A549 treated with Hydrocortisone at 1 μM for 4 hours (cell line): ENCODE results near the gene ARID3A. TPM values are rescaled to one million over a fixed set of nuclear protein-coding genes. Genes with fewer than 3 reads are reported as not detected.

Source experiments
- total RNA-seq: library from RNA; stranded (reverse); fragments of 200-300 nt; extraction: Qiagen RNA extraction; gene quantifications from 5 replicates; pipeline ENCODE4 v1.2.3, GENCODE V29; 2022

Gene ARID3A
- total RNA-seq = 4.5 to 5.5 TPM (median 4.9 TPM) in 5 replicates

DNA sequence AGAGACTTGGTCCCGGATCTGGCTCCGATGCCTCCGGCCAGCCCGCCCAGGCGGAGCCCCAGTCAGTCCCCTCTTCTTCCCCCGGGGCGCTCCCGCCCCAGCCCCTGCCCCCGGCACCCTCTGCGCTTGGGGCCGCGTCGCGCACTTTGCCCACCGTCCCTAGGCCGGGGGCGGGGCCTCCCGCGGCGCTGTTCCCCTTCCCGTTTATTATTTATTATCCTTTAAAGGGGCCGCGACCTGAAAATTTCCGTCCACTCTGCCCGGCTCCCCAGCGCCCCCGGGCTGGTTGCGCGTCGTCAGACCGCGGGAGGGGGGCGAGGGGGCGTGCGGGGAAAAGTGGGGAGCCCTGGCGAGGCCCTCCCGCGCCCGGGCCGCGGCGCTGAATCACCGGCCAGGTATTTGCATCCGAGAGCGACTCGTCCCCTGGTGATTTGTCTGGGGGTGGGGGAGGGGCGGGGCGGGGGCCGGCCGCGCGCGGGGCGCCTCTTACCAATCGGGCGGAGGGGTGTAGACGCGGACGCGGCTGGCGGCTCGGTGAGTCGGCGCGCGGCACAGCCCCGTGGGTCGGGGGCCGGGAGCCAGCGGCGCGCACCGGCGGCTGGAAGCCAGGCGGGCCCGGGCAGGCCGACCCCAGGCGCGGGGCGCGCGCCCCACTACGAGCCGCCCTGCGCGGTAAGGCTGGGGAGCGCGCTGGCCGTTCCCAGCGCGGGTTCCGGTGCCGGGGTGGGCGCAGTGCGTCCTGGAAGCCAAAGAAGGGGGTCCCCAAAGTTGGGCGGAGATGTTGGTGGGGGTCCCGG, at the start of gene ARID3A:
TSS of gene ARID3A (plus strand) at position 510 of the 797 bp plus-strand sequence. CDS start 3,494 bp downstream, outside the sequence.

GRCh38 chr19:892894-893689, 32.7 kb upstream of the ARID3A start, which contains the start of the genes MED16 and RNU6-9:
MED16 (minus strand) TSS chr19:893187; CDS start chr19:891131, 2,056 bp downstream.
RNU6-9 (plus strand) TSS chr19:893484.

DNA sequence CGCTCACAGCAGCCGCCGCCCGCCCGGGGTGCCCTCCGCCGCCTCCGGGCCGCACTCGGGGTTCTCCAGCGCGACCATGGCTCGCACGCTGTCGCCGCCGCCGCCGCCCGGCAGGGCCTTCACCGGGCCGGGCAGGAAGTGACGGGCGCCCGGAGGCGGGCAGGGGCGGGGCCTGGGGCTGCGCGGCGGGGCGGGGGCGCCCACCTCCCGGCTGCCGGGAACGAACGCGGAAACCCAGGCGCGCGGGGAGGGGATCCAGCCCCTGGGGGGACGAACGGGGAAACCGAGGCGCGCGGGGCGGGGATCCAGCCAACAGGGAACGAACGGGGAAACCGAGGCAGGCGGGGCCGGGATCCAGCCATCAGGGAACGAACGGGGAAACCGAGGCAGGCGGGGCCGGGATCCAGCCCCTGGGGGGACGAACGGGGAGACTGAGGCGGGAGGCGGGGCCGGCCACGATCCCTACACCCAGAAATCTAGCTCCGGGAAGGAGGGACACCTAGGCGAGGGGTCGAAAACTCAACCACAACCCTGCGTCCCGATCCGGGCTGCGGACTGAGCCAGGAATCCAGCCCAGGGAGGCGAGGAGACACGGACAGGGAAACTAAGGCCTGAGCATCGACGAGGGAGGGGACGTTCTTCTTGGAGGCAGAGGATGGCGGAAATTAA, 12.6 kb upstream of the ARID3A start, which contains the start of gene R3HDM4:
TSS of gene R3HDM4 (minus strand) at position 140 of the 669 bp plus-strand sequence. CDS start at position 78, 62 bp downstream.

GRCh38 chr19:917323-918151, 8.3 kb upstream of the ARID3A start, which contains the start of gene KISS1R:
KISS1R (plus strand) TSS chr19:917333; CDS start chr19:917503, 170 bp downstream.

DNA sequence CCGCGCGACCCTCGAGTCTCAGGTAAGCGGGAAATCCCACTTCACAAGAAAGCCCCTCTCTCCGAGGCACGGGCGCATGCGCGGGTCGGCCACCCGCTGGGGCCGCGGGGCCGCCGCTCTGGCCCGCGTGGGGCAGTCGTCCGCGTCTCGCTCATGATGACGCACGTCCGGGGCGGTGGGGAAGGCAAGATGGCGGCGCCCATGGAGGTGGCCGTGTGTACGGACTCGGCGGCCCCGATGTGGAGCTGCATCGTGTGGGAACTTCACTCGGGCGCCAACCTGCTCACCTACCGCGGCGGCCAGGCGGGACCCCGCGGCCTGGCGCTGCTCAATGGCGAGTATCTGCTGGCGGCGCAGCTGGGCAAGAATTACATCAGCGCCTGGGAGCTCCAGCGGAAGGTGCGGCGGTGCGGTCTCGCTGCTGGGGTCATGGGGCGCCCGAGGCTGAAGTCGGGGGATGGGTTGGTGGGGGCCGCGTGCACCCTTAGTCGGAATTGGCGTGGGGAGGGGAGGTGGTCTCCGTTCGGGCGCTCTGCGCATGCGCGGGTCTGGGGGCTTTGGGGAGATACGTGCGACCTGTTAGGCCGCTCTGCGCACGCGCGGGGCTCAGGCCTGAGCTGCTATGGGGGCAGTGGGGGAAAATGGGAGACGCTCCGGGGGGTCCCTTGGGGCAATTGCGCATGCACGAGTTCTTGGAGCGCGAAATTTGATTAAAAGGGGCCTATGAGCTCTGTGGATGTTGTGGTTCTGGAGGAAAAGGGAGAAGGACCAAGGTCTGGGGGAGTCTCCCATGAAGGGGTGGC, 58.5 kb downstream of the ARID3A start, which contains the start of gene WDR18:
TSS of gene WDR18 (plus strand) at position 181 of the 803 bp plus-strand sequence. CDS start at position 190, 9 bp downstream.

GRCh38 chr19:1000095-1000494, 74.3 kb downstream of the ARID3A start, which contains the start of gene GRIN3B:
GRIN3B (plus strand) TSS chr19:1000419; CDS start chr19:1000438, 19 bp downstream.

DNA sequence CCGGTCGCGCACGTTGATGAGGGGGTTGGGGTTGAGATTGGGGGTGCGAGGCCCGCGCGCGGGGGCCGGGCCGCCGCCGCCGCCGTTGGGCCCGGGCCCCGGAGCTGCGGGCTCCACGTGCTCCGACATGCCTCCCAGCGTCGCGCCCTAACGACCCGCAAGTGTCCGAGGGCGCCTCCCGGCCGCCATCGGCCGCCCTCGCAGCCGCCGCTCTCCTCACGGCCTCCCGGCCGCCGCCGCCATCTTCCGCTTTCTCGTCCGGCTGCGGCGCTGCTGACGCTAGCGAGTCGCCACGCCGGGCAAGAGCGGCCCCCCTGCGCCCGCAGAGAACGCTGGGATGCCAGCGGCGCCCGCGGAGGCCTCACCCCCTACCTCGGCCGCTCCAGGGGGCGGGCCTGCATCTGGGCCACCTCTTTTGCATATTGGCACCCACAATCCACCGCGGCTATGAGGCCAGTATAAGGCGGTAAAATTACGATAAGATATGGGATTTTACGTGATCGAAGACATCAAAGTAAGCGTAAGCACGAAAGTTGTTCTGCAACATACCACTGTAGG, 95.1 kb downstream of the ARID3A start, which contains the start of gene TMEM259:
TSS of gene TMEM259 (minus strand) at position 256 of the 558 bp plus-strand sequence. CDS start at position 129, 127 bp downstream.

Other genes with a start within 250 kb of the ARID3A start
- gene FSTL3, start 249.6 kb upstream of the ARID3A start, total RNA-seq = 210 to 272 TPM (median 239 TPM) in 5 replicates
- gene PRSS57, start 230.6 kb upstream of the ARID3A start, total RNA-seq = 0.16 to 0.23 TPM in 2 of 5 replicates, not detected in the others
- gene PALM, start 217.1 kb upstream of the ARID3A start, total RNA-seq = 12.0 to 17.9 TPM (median 14.3 TPM) in 5 replicates
- gene MISP, start 174.9 kb upstream of the ARID3A start, total RNA-seq = 73.4 to 86.5 TPM (median 79.6 TPM) in 5 replicates
- 195 to 244 TPM (median 206 TPM) in 5 replicates for gene PTBP1, start 128.6 kb upstream of the ARID3A start, total RNA-seq
- 2.5 to 5.6 TPM (median 3.7 TPM) in 5 replicates for gene PLPPR3, start 104.1 kb upstream of the ARID3A start, total RNA-seq
- 0.14 to 0.56 TPM (median 0.23 TPM) in 5 replicates for gene AZU1, start 98.2 kb upstream of the ARID3A start, total RNA-seq
- gene PRTN3, start 85.0 kb upstream of the ARID3A start, total RNA-seq = 0.14 to 0.46 TPM (median 0.43 TPM) in 5 replicates
- 0.09 to 0.46 TPM (median 0.20 TPM) in 5 replicates for gene ELANE, start 73.7 kb upstream of the ARID3A start, total RNA-seq
- 8.2 to 22.5 TPM (median 20.7 TPM) in 5 replicates for gene CFD, start 66.4 kb upstream of the ARID3A start, total RNA-seq
- 13.1 to 25.9 TPM (median 23.8 TPM) in 5 replicates for gene MED16, start 32.8 kb upstream of the ARID3A start, total RNA-seq
- not detected in 5 replicates for gene RNU6-9, start 32.6 kb upstream of the ARID3A start, total RNA-seq
- gene R3HDM4, start 12.8 kb upstream of the ARID3A start, total RNA-seq = 30.7 to 39.0 TPM (median 37.7 TPM) in 5 replicates
- gene KISS1R, start 8.7 kb upstream of the ARID3A start, total RNA-seq = 0.18 to 0.53 TPM (median 0.47 TPM) in 5 replicates
- 41.9 to 70.4 TPM (median 66.9 TPM) in 5 replicates for gene WDR18, start 58.3 kb downstream of the ARID3A start, total RNA-seq
- gene GRIN3B, start 74.4 kb downstream of the ARID3A start, total RNA-seq = 1.6 to 3.6 TPM (median 2.4 TPM) in 5 replicates
- 88.1 to 125 TPM (median 119 TPM) in 5 replicates for gene TMEM259, start 95.1 kb downstream of the ARID3A start, total RNA-seq
- gene RNU6-2, start 95.5 kb downstream of the ARID3A start, total RNA-seq = not detected in 5 replicates
- gene CNN2, start 100.6 kb downstream of the ARID3A start, total RNA-seq = 70.3 to 98.3 TPM (median 87.8 TPM) in 5 replicates
- 12.7 to 19.5 TPM (median 15.0 TPM) in 5 replicates for gene ABCA7, start 114.1 kb downstream of the ARID3A start, total RNA-seq
- gene ARHGAP45, start 141.1 kb downstream of the ARID3A start, total RNA-seq = 3.2 to 4.9 TPM (median 4.7 TPM) in 5 replicates
- 189 to 252 TPM (median 230 TPM) in 5 replicates for gene POLR2E, start 169.3 kb downstream of the ARID3A start, total RNA-seq
- 385 to 499 TPM (median 481 TPM) in 5 replicates for gene GPX4, start 178.0 kb downstream of the ARID3A start, total RNA-seq
- gene SBNO2, start 248.2 kb downstream of the ARID3A start, total RNA-seq = 28.6 to 34.8 TPM (median 32.0 TPM) in 5 replicates